ENCODE data around the gene FAM83E.

GRCh38 chr19:48606463-48607358 lies 8.2 kb downstream of the FAM83E start, which contains the start of gene SPACA4:
- TF ChIP-seq FOXK2 (IDR thresholded peaks at IDR 0.05) (no peak), ELF4 (IDR thresholded peaks at IDR 0.05) (no peak), CTBP1 (IDR thresholded peaks at IDR 0.05; ENCODE audit: borderline replicate concordance) (no peak), BHLHE40 (IDR thresholded peaks at IDR 0.05; ENCODE audit: borderline replicate concordance) (no peak), ZNF384 (IDR thresholded peaks at IDR 0.05) (no peak), ARNT (IDR thresholded peaks at IDR 0.05) (no peak)
